ENCODE measurements around the gene ITGA7.
"Not testable (repeated sequence)": the region's sequence is repeated elsewhere in the genome, so short reads cannot be mapped to it uniquely, and the experiment has no call there.

ITGA7 gene

GRCh38 chr12:55681142-55682077, 26.3 kb downstream of the ITGA7 start:
- no peak for DNase-seq

- no peak for DNase-seq
Measured at GRCh38 chr12:55679691-55680090, 28.0 kb downstream of the ITGA7 start.

- DNase-seq, result no peak
Measured at GRCh38 chr12:55676707-55677106, 31.0 kb downstream of the ITGA7 start.

- no peak for DNase-seq
Measured at GRCh38 chr12:55675666-55676065, 32.0 kb downstream of the ITGA7 start.

GRCh38 chr12:55673638-55674037, 34.1 kb downstream of the ITGA7 start:
- no peak for DNase-seq

GRCh38 chr12:55671746-55672145, 36.0 kb downstream of the ITGA7 start:
- DNase-seq, result no peak

- DNase-seq, result no peak
Measured at GRCh38 chr12:55670276-55670675, 37.4 kb downstream of the ITGA7 start.

- DNase-seq, result no peak
Measured at GRCh38 chr12:55666508-55666907, 41.2 kb downstream of the ITGA7 start.

GRCh38 chr12:55664826-55665225, 42.9 kb downstream of the ITGA7 start:
- no peak for DNase-seq

- DNase-seq, result no peak
Measured at GRCh38 chr12:55663391-55663790, 44.3 kb downstream of the ITGA7 start.

- DNase-seq, result no peak
Measured at GRCh38 chr12:55659486-55660385, 48.0 kb downstream of the ITGA7 start.

GRCh38 chr12:55658635-55659391, 48.9 kb downstream of the ITGA7 start:
- no peak for DNase-seq

GRCh38 chr12:55658212-55658611, 49.5 kb downstream of the ITGA7 start:
- DNase-seq, result no peak

- no peak for DNase-seq
Measured at GRCh38 chr12:55657212-55657611, 50.5 kb downstream of the ITGA7 start.

- DNase-seq, result no peak
Measured at GRCh38 chr12:55654511-55655214, 53.0 kb downstream of the ITGA7 start.

GRCh38 chr12:55653031-55653430, 54.7 kb downstream of the ITGA7 start:
- DNase-seq, result no peak

- DNase-seq, result no peak
Measured at GRCh38 chr12:55652352-55652751, 55.4 kb downstream of the ITGA7 start.

GRCh38 chr12:55651299-55651683, 56.4 kb downstream of the ITGA7 start:
- DNase-seq, result no peak

GRCh38 chr12:55650620-55651298, 56.9 kb downstream of the ITGA7 start:
- not testable (repeated sequence) for DNase-seq

GRCh38 chr12:55647027-55647426, 60.7 kb downstream of the ITGA7 start:
- no peak for DNase-seq

GRCh38 chr12:55644591-55644990, 63.1 kb downstream of the ITGA7 start:
- DNase-seq, result no peak

- DNase-seq, result no peak
Measured at GRCh38 chr12:55642669-55643068, 65.0 kb downstream of the ITGA7 start.

Data from activated naive CD4-positive, alpha-beta T cell (primary cell).